ENCODE data around the gene TTYH3.

- peak in 1 of 2 donors; percentile 28 for TF ChIP-seq POLR2A (IDR thresholded peaks at IDR 0.05)
- TF ChIP-seq CTCF (IDR thresholded peaks at IDR 0.05), result no peak
Measured at GRCh38 chr7:2629746-2630681, 1.8 kb upstream of the TTYH3 start.

Measured in thyroid gland (tissue), 4 donors.